Measurements from ENCODE around the gene ADAM11. TPM values are rescaled to one million over a fixed set of nuclear protein-coding genes. Genes with fewer than 3 reads are reported as not detected.

The ADAM11 gene
- total and polyA plus RNA-seq, 9 of the 15 experiments (the other 6 are each of a cell fraction or from before 2014, with no cell fraction given) = 0.01 to 0.31 (median 0.14) TPM; not detected in 2

DNA sequence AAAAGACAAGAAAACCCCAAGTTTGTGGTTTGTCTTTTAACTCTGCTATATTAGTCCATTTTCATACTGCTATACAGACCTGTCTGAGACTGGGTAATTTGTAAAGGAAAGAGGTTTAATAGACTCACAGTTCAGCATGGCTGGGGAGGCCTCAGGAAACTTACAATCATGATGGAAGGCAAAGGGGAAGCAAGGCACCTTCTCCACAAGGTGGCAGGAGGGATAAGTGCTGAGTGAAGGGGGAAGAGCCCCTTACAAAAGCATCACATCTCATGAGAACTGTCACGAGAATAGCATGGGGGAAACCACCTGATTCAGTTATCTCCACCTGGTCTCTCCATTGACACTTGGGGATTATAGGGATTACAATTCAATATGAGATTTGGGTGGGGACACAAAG is 13.5 kb upstream of the ADAM11 start:
- H3K27ac ChIP-seq (ENCODE audit: extremely low read depth, low read depth, low read length) = no peak overlapping the region
- ChIA-PET POLR2A (no interaction called here), CTCF (ENCODE audit: low intra/inter-chr PET ratio) (no interaction called here)
- no peak overlapping the region for H3K9ac ChIP-seq (ENCODE audit: insufficient read depth in 1 of 2, low read depth in 2 of 2, low read length in 2 of 2)
- no peaks in the 10 kb centered on the region for H3K79me2 ChIP-seq (ENCODE audit: control insufficient read depth, insufficient read depth, low read length)
- 18% methylated on average over 1 of the region's 1 CpG for WGBS (ENCODE audit: insufficient coverage, low coverage, missing lambda C conversion rate)
- H3K36me3 ChIP-seq (ENCODE audit: control insufficient read depth, insufficient read depth, low read length) = peaks cover 64% of the 10 kb centered on the region; the same call in 2 of the 3 replicates
- FAIRE-seq (no peak), DNase-seq (ENCODE audit: extremely low read depth in 1 of 4, low spot score in 3 of 4) (peak in 1 of 4 experiments; percentile 46), ATAC-seq (peak; percentile 27; the same call in 1 of the 3 replicates)
- no peak overlapping the region for H3K4me2 ChIP-seq (ENCODE audit: insufficient read depth, low read length)
- H3K9me1 ChIP-seq (ENCODE audit: control insufficient read depth, insufficient read depth, low read length) = peaks cover 3% of the 10 kb centered on the region
- H3K9me3 ChIP-seq (replicated peaks; ENCODE audit: control insufficient read depth, insufficient read depth, low read depth, low read length) = no peaks in the 10 kb centered on the region
- no peak overlapping the region for H2AFZ ChIP-seq (ENCODE audit: low read depth, low read length)
- intact Hi-C loops (cut with micrococcal nuclease) = no loop called here
- no peaks in the 10 kb centered on the region for H3K27me3 ChIP-seq (ENCODE audit: control insufficient read depth in 2 of 2, insufficient read depth in 2 of 2, low read length in 2 of 2)
- H3K4me3 ChIP-seq = no peak overlapping the region
- BruUV-seq (replicated peaks) = no TSS peak
- in situ Hi-C loops (cut with MboI) = no loop called here
- no peaks in the 10 kb centered on the region; the same call in 1 of the 2 replicates for H4K20me1 ChIP-seq (replicated peaks; ENCODE audit: control insufficient read depth, insufficient read depth, low read length)
- peaks cover 24 to 29% of the 10 kb centered on the region in 2 experiments for H3K4me1 ChIP-seq (replicated peaks in 1 of 2; ENCODE audit: control insufficient read depth in 2 of 2, insufficient read depth in 2 of 2, low read length in 2 of 2)
- peak; percentile 52; the same call in 1 of the 2 replicates for TF ChIP-seq CHD2 (IDR thresholded peaks at IDR 0.05; ENCODE audit: low read depth, low read length)
- TF ChIP-seq CTBP1 (IDR thresholded peaks at IDR 0.05; ENCODE audit: borderline replicate concordance) = 0 out of 2 replicates have a peak, but pooled peaks have one; percentile 36
- TF ChIP-seq RAD21 (CRISPR knock-in tag; conservative IDR thresholded peaks at IDR 0.05 in 1 of 2, IDR thresholded peaks at IDR 0.05 in 1 of 2) = peak in 1 of 2 experiments; percentile 6; a peak in 1 of 4 replicates
- peak; percentile 34; the same call in 1 of the 2 replicates for TF ChIP-seq SMARCA4 (IDR thresholded peaks at IDR 0.05)
- TF ChIP-seq, protein P1, sequence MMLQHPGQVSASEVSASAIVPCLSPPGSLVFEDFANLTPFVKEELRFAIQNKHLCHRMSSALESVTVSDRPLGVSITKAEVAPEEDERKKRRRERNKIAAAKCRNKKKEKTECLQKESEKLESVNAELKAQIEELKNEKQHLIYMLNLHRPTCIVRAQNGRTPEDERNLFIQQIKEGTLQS (IDR thresholded peaks at IDR 0.05) = no peak
- TF ChIP-seq, protein P1 (CRISPR knock-in tag; conservative IDR thresholded peaks at IDR 0.05) = no peak
- TF ChIP-seq CBX3 (IDR thresholded peaks at IDR 0.05; ENCODE audit: borderline replicate concordance in 1 of 2, low read length in 2 of 2) = no peak
- peak; percentile 82 for TF ChIP-seq ZNF766 (CRISPR knock-in tag; conservative IDR thresholded peaks at IDR 0.05)
- TF ChIP-seq, protein P2, sequence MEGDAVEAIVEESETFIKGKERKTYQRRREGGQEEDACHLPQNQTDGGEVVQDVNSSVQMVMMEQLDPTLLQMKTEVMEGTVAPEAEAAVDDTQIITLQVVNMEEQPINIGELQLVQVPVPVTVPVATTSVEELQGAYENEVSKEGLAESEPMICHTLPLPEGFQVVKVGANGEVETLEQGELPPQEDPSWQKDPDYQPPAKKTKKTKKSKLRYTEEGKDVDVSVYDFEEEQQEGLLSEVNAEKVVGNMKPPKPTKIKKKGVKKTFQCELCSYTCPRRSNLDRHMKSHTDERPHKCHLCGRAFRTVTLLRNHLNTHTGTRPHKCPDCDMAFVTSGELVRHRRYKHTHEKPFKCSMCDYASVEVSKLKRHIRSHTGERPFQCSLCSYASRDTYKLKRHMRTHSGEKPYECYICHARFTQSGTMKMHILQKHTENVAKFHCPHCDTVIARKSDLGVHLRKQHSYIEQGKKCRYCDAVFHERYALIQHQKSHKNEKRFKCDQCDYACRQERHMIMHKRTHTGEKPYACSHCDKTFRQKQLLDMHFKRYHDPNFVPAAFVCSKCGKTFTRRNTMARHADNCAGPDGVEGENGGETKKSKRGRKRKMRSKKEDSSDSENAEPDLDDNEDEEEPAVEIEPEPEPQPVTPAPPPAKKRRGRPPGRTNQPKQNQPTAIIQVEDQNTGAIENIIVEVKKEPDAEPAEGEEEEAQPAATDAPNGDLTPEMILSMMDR (IDR thresholded peaks at IDR 0.05 in 2 of 3, conservative IDR thresholded peaks at IDR 0.05 in 1 of 3; ENCODE audit: insufficient read depth in 2 of 3, low read depth in 1 of 3, low read length in 3 of 3) = 0 out of 6 replicates have a peak, but pooled peaks of 1 of the 3 experiments have one; percentile 19
- no peak for TF ChIP-seq EWSR1 (IDR thresholded peaks at IDR 0.05; ENCODE audit: borderline replicate concordance, low read depth, partially characterized antibody)
- TF ChIP-seq, protein P3, sequence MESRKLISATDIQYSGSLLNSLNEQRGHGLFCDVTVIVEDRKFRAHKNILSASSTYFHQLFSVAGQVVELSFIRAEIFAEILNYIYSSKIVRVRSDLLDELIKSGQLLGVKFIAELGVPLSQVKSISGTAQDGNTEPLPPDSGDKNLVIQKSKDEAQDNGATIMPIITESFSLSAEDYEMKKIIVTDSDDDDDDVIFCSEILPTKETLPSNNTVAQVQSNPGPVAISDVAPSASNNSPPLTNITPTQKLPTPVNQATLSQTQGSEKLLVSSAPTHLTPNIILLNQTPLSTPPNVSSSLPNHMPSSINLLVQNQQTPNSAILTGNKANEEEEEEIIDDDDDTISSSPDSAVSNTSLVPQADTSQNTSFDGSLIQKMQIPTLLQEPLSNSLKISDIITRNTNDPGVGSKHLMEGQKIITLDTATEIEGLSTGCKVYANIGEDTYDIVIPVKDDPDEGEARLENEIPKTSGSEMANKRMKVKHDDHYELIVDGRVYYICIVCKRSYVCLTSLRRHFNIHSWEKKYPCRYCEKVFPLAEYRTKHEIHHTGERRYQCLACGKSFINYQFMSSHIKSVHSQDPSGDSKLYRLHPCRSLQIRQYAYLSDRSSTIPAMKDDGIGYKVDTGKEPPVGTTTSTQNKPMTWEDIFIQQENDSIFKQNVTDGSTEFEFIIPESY (CRISPR knock-in tag; IDR thresholded peaks at IDR 0.05) = no peak
- TF ChIP-seq MEIS2 (IDR thresholded peaks at IDR 0.05; ENCODE audit: partially characterized antibody) = peak; percentile 66
- peak; percentile 38; the same call in 1 of the 2 replicates for TF ChIP-seq DPF2 (IDR thresholded peaks at IDR 0.05)
- no peak for TF ChIP-seq ZFP36 (IDR thresholded peaks at IDR 0.05; ENCODE audit: low read depth, low read length, partially characterized antibody)
